OCI-M2 (cell line): ENCODE results near the gene MYOCOS.
"Not testable (repeated sequence)": the region's sequence is repeated elsewhere in the genome, so short reads cannot be mapped to it uniquely, and the experiment has no call there.

Source experiments
- DNase-seq: peaks from one replicate; lab custom pipeline; 2025; ENCODE audit not compliant: unreplicated experiment; lab: John Stamatoyannopoulos, UW

MYOCOS gene

GRCh38 chr1:171622152-171622462, at the start of gene MYOCOS:
MYOCOS (plus strand) TSS chr1:171622243; CDS start chr1:171623884, 1,641 bp downstream.
- DNase-seq, result no peak

- no peak for DNase-seq
Measured at GRCh38 chr1:171576144-171576543, 45.9 kb upstream of the MYOCOS start.

- DNase-seq, result no peak
Measured at GRCh38 chr1:171581226-171581625, 40.8 kb upstream of the MYOCOS start.

- no peak for DNase-seq
Measured at GRCh38 chr1:171581766-171582165, 40.3 kb upstream of the MYOCOS start.

- DNase-seq, result no peak
Measured at GRCh38 chr1:171582589-171582988, 39.5 kb upstream of the MYOCOS start.

- no peak for DNase-seq
Measured at GRCh38 chr1:171583591-171584201, 38.3 kb upstream of the MYOCOS start.

- no peak for DNase-seq
Measured at GRCh38 chr1:171585715-171586114, 36.3 kb upstream of the MYOCOS start.

- no peak for DNase-seq
Measured at GRCh38 chr1:171588230-171588629, 33.8 kb upstream of the MYOCOS start.

GRCh38 chr1:171590022-171590421, 32.0 kb upstream of the MYOCOS start:
- DNase-seq, result no peak

GRCh38 chr1:171595324-171595723, 26.7 kb upstream of the MYOCOS start:
- DNase-seq, result no peak

GRCh38 chr1:171596119-171596518, 25.9 kb upstream of the MYOCOS start:
- no peak for DNase-seq

GRCh38 chr1:171596705-171597104, 25.3 kb upstream of the MYOCOS start:
- no peak for DNase-seq

- DNase-seq, result no peak
Measured at GRCh38 chr1:171597203-171597602, 24.8 kb upstream of the MYOCOS start.

- not testable (repeated sequence) for DNase-seq
Measured at GRCh38 chr1:171600310-171600709, 21.7 kb upstream of the MYOCOS start.

- no peak for DNase-seq
Measured at GRCh38 chr1:171600862-171601261, 21.2 kb upstream of the MYOCOS start.

- not testable (repeated sequence) for DNase-seq
Measured at GRCh38 chr1:171603042-171603441, 19.0 kb upstream of the MYOCOS start.

- DNase-seq, result no peak
Measured at GRCh38 chr1:171606402-171606941, 15.6 kb upstream of the MYOCOS start.

GRCh38 chr1:171610385-171610784, 11.7 kb upstream of the MYOCOS start:
- DNase-seq, result no peak

GRCh38 chr1:171611306-171611705, 10.7 kb upstream of the MYOCOS start:
- no peak for DNase-seq

GRCh38 chr1:171613282-171613681, 8.8 kb upstream of the MYOCOS start:
- no peak for DNase-seq

GRCh38 chr1:171615122-171615906, 6.7 kb upstream of the MYOCOS start:
- not testable (repeated sequence) for DNase-seq

GRCh38 chr1:171616586-171616985, 5.5 kb upstream of the MYOCOS start:
- no peak for DNase-seq
